ENCODE results near the gene HERPUD2.
"Not testable (repeated sequence)": the region's sequence is repeated elsewhere in the genome, so short reads cannot be mapped to it uniquely, and the experiment has no call there.

The HERPUD2 gene

GRCh38 chr7:35714407-35714806 is 19.5 kb upstream of the HERPUD2 start:
- DNase-seq (ENCODE audit: low read depth): no peak

GRCh38 chr7:35712563-35713226 is 17.8 kb upstream of the HERPUD2 start:
- no peak for DNase-seq (ENCODE audit: low read depth)

- DNase-seq (ENCODE audit: low read depth): no peak
Observed at GRCh38 chr7:35707422-35707821, 12.5 kb upstream of the HERPUD2 start.

GRCh38 chr7:35705932-35706461 is 11.1 kb upstream of the HERPUD2 start:
- no peak for DNase-seq (ENCODE audit: low read depth)

GRCh38 chr7:35704261-35704660 is 9.3 kb upstream of the HERPUD2 start:
- DNase-seq (ENCODE audit: low read depth): no peak

- no peak for DNase-seq (ENCODE audit: low read depth)
Observed at GRCh38 chr7:35702541-35702940, 7.6 kb upstream of the HERPUD2 start.

GRCh38 chr7:35701287-35701900 is 6.5 kb upstream of the HERPUD2 start:
- no peak for DNase-seq (ENCODE audit: low read depth)

GRCh38 chr7:35700865-35701264 is 5.9 kb upstream of the HERPUD2 start:
- no peak for DNase-seq (ENCODE audit: low read depth)

GRCh38 chr7:35700333-35700732 is 5.4 kb upstream of the HERPUD2 start:
- DNase-seq (ENCODE audit: low read depth): no peak

GRCh38 chr7:35699796-35700305 is 4.9 kb upstream of the HERPUD2 start:
- no peak for DNase-seq (ENCODE audit: low read depth)

- DNase-seq (ENCODE audit: low read depth): not testable (repeated sequence)
Observed at GRCh38 chr7:35698382-35698781, 3.4 kb upstream of the HERPUD2 start.

GRCh38 chr7:35697414-35698175 is 2.7 kb upstream of the HERPUD2 start:
- peak; percentile 86 for DNase-seq (ENCODE audit: low read depth)

GRCh38 chr7:35695987-35696386 is 1.1 kb upstream of the HERPUD2 start:
- DNase-seq (ENCODE audit: low read depth): no peak

- DNase-seq (ENCODE audit: low read depth): no peak
Observed at GRCh38 chr7:35695473-35695850, 527 bp upstream of the HERPUD2 start.

- DNase-seq (ENCODE audit: low read depth): no peak
Observed at GRCh38 chr7:35694161-35694783, 663 bp downstream of the HERPUD2 start.

GRCh38 chr7:35691827-35692307 is 3.1 kb downstream of the HERPUD2 start:
- DNase-seq (ENCODE audit: low read depth): no peak

- no peak for DNase-seq (ENCODE audit: low read depth)
Observed at GRCh38 chr7:35691366-35691765, 3.6 kb downstream of the HERPUD2 start.

- DNase-seq (ENCODE audit: low read depth): not testable (repeated sequence)
Observed at GRCh38 chr7:35690614-35691013, 4.3 kb downstream of the HERPUD2 start.

GRCh38 chr7:35685781-35686180 is 9.2 kb downstream of the HERPUD2 start:
- no peak for DNase-seq (ENCODE audit: low read depth)

GRCh38 chr7:35681231-35682029 is 13.5 kb downstream of the HERPUD2 start:
- no peak for DNase-seq (ENCODE audit: low read depth)

GRCh38 chr7:35680403-35681013 is 14.4 kb downstream of the HERPUD2 start:
- no peak for DNase-seq (ENCODE audit: low read depth)
